SIG-M5 (cell line): ENCODE measurements around the gene RHEBL1.

Experiments used
- DNase-seq: peaks from one replicate; lab custom pipeline; 2025; lab: John Stamatoyannopoulos, UW

Gene RHEBL1

GRCh38 chr12:49019443-49020324 is 50.1 kb downstream of the RHEBL1 start:
- peak; percentile 34 for DNase-seq

- no peak for DNase-seq
Measured at GRCh38 chr12:49019120-49019430, 50.7 kb downstream of the RHEBL1 start.

GRCh38 chr12:49018261-49019119 is 51.3 kb downstream of the RHEBL1 start, which contains the start of gene PRKAG1:
PRKAG1 (minus strand) TSS chr12:49018776; CDS start chr12:49018740, 36 bp downstream.
- DNase-seq = peak; percentile 89

GRCh38 chr12:49017891-49018260 is 51.9 kb downstream of the RHEBL1 start:
- DNase-seq = no peak

- no peak for DNase-seq
Measured at GRCh38 chr12:49015196-49015595, 54.6 kb downstream of the RHEBL1 start.
